ENCODE measurements around the gene PDE4D.

DNA sequence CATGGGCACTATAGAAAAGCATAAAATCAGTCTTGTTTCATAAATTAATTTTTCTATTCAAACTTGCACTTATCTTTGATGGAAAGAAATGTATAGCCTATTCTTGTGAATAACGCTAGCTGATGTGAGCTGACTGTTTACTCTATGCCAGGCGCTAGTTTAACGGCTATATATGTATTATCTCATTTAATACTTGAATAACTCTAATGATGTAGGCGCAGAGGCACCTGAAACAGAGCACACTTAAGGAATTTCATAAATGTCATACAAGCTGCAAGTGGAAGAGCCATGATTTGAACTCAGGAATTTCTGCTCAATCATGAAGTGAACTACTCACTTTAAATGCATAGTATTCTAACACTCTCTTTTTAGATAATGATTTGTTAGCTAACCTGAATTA is 551.8 kb downstream of the PDE4D start:
- TF ChIP-seq EZH2 (IDR thresholded peaks at IDR 0.05; ENCODE audit: insufficient read depth, poor library complexity, severe bottlenecking) (no peak), EZH2phosphoT487 (IDR thresholded peaks at IDR 0.05; ENCODE audit: insufficient read depth, low read depth) (no peak)

Measured in GM23248 (cell line).